Fibroblast of skin of left quadriceps (primary cell): Measurements from ENCODE around the gene MISP.
"Not testable (repeated sequence)": the region's sequence is repeated elsewhere in the genome, so short reads cannot be mapped to it uniquely, and the experiment has no call there.

ENCODE experiments used
- DNase-seq, 2 experiments: peaks; one replicate each; pipeline ENCODE4 v3.0.0-alpha.2; 2013; ENCODE audit warnings: low read depth in 2 of 2

The MISP gene

DNA sequence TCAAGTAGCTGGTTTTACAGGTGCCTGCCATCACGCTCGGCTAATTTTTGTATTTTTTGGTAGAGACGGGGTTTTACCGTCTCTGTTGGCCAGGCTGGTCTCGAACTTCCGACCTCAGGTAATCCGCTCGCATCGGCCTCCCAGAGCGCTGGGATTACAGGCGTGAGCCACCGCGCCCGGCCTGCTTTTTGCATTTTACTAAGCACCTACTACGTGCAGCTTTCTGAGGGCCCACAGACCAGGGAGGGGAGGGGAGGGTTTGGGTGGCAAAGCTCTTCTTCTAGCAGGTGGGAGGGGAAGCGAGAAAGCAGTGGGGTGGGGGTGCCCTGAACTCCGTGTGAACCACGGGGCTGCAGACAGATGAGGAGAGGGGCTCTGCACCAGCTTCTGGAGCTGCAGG lies 27.2 kb upstream of the MISP start:
- DNase-seq = no peak

DNA sequence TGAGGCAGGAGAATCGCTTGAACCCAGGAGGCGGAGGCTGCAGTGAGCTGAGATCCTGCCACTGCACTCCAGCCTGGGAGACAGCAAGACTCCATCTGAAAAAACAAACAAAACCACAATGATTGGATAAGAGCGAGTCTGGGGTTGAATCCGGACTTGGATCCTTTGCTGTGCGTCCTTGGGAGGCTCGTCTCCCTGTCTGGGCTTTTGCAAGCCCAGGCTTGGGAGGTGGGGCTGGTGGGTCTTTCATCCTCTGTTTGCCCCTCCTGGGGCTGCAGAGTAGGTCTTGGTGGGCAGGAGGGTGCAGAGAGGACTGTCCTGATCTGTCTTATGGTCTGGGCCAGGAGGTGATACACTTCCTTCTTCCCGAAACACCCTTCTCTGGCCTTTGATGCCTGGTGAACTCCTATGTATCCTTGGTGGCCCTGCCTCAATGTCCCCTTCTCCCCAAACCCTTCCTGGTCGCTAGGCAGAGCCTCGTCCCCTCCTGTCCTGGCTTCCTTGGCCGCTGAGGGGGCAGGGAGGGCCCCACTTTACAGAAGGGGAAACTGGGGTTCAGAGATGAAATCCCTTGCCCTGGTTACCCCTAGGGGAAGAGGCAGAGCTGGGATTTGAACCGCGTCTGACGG lies 25.3 kb upstream of the MISP start:
- DNase-seq = no peak

DNA sequence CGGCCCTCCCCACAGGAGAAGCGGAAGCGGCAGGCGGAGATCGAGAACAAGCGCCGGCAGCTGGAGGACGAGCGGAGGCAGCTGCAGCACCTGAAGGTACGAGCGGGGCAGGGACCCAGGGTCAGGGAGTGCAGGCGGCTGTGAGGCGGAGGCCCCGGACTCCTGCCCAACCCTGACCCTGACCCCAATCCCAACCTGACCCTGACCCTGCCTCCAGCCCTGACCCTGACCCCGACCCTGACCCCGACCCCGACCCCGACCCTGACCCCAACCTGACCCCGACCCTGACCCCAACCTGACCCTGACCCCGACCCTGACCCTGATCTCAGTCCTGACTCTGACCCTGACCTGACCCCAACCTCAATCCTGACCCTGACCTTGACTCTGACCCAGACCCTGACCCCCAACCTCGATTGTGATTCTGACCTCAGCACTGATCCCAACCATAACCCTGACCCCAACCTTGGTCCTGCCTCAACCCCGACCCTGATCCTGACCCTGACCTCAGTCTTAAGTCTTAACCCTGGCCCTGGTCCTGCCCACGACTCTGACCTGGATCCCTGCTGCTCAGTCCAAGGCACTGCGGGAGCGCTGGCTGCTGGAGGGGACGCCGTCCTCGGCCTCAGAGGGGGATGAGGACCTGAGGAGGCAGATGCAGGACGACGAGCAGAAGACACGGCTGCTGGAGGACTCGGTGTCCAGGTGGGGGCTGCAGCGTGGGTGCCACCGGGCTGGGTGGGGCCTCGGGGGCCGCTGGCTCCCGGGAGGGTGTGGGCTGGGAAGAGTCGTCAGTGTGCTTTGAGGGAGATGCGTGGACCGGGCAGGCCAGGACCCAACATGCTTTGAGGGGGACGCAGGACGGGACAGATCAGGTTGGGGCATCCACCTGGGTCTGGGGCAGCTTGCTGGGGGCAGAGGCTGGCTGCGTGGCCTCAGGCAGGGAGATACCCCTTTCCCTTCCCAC lies 23.6 kb upstream of the MISP start:
- DNase-seq = no peak

DNA sequence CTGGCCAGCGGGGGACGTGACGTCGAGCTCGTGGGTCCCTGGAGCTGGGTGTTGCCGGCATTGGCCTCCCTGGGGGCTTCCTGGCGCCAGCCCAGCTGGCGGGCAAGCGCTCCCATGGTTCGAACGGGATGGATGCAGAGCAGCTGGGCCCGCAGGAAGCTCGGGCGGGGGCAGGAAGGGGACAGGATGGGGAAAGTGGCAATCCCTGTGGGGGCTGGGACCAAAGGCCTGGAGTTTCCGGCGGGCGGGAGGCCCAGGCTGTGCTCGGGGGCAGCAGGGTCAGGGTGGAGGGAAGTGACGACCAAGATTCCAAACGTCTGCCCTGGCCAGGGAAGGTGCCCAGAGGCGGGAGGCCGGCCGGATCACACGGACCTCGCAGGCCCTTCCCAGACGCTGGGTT lies 22.9 kb upstream of the MISP start:
- no peak for DNase-seq

DNA sequence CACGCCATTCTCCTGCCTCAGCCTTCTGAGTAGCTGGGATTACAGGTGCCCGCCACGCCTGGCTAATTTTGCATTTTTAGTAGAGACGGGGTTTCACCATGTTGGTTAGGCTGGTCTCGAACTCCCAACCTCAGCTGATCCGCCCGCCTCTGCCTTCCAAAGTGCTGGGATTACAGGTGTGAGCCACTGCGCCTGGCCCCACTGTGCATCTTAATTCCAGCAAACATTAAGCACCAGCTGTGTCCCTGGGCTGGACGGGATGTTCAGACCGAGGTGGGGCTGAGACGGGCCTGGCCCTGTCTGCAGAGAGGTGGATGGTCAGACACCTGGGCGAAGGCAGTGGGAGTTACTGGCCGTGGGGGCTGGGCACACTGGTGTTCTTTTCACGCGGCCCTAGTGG lies 21.3 kb upstream of the MISP start:
- not testable (repeated sequence) for DNase-seq

DNA sequence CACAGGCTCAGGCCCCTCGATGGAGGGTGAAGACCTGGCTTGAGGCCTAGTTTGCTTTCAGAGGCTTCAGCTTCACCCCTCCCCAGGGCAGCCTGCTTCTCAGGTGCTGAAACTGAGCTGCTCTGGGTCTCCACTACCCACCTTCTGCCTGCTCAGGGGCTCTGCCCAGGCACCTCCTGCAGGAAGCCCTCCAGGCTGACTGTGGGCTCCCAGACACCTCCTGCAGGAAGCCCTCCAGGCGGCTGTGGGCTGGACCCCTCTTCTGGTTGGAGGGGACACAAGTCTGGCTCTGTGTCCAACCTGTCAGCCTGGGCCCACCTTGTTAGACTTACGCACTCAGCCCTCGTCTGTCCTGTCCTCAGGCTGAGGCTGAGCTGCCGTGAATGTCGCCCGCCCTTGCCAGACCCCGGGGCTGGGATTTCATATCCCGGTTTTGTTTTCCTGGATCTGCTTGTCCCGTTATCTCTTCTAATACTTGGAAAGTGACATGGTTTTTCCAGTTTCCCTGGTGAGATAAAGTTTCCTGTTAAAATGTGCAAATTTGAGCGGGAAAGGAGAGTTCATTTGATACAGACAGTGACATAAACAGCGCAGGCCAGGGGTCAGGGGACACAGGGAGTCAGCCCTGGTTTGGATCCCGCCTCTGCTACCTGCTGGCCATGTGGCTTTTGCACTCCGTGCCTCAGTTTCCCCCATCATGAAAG lies 20.8 kb upstream of the MISP start:
- DNase-seq = no peak

DNA sequence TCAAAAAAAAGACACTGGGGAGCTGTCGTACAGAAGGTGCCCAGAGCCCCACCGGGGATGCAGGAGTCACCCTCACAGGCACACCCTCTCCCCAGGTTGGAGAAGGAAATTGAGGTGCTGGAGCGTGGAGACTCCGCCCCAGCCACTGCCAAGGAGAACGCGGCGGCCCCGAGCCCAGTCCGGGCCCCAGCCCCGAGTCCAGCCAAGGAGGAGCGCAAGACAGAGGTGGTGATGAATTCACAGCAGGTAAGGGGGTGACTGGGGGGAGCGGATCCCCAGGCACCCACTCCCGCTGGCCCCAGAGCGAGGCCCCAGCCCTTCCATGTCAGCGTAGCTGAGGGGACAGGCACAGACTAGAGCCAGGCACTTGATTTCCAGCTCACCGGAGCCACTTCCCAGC lies 19.9 kb upstream of the MISP start:
- no peak for DNase-seq

DNA sequence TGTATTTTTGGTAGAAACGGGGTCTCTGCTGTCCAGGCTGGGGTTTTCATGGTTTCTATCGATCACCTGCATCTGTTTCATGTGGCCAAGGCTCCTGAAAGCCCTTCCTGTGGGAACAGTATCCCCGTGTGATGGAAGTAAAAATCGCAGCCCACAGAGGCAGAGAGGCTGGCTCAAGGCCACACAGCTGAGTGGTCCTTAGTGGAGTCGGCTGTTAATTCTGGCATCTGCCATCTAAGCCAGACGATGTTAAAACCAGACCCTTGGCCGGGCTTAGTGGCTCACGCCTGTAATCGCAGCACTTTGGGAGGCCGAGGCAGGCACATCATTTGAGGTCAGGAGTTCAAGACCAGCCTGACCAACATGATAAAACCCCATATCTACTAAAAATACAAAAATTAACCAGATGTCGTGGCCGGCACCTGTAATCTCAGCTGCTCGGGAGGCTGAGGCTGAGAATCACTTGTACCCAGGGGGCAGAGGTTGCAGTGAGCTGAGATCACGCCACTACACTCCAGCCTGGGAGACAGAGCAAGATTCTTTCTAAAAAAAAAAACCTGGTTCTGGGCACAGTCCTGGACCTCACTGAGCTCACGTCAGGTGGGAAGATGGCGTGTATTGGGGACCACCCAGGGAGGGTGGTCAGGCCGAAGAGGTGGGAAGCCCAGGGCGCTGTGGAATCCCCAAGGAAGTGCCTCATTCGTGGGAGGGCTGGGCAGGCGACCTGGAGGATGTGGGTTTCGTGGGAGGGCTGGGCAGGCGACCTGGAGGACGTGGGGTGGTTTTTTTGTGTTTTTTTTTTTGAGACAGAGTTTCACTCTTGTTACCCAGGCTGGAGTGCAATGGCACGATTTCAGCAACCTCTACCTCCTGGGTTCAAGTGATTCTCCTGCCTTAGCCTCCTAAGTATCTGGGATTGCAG lies 18.5 kb upstream of the MISP start:
- no peak for DNase-seq

DNA sequence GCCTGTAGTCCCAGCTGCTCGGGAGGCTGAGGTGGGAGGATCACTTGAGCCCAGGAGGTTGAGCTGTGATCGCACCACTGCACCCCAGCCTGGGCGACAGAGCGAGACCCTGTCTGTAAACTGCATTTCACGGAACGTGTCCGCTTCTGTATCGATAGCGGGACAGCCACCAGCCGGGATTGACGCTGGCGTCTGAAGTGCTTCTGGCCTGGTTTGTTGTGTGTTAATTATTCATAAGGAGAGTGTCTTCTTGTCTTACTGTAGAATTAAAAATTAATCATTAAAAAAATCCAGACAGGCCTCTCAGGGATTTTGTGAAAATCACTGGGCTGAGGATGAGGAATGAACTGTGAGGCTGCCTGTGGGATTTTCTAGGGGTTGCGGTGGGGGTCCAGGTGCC lies 16.2 kb upstream of the MISP start:
- DNase-seq = no peak

DNA sequence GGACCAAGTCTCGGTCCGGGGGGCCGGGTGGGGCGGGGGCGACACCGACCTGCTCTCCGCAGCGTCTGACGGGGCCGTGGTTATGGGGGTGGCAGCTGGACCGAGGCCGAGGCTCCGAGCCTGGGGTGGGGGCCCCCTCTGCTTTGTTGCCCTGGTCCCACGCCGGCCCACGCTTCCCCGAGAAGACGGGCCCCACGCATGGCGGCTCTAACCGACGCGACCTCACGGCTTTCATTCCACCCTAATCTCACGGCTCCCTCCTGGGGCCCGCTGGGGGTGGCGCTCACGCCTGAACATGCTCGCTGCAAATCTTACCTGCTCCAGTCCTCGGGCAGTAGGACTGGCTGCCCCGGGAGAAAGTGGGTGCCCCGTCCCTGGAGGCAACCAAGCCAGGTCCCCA lies 14.8 kb upstream of the MISP start:
- no peak for DNase-seq

DNA sequence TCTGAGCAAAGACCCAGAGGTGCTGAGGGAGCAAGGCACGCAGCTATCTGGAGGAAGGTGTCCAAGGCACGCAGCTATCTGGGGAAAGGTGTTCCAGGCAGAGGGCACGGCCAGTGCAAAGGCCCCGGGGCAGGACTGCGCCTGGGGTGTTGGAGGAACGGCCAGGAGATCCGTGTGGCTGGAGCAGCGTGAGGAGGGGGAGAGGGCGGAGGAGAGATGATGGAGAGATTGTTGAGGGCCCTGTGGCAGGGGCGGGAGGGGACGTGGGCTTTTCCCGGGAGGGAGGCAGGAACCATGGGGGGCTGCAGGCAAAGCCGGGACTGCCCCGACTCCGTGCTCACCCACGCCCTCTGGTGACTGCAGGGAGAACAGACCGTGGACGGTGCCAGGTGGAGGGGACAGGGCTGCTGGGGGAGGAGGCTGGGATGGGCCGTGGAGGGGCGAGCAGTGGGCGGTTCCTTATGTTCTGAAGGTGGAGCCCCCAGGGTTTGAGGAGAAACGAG lies 13.3 kb upstream of the MISP start:
- no peak for DNase-seq

DNA sequence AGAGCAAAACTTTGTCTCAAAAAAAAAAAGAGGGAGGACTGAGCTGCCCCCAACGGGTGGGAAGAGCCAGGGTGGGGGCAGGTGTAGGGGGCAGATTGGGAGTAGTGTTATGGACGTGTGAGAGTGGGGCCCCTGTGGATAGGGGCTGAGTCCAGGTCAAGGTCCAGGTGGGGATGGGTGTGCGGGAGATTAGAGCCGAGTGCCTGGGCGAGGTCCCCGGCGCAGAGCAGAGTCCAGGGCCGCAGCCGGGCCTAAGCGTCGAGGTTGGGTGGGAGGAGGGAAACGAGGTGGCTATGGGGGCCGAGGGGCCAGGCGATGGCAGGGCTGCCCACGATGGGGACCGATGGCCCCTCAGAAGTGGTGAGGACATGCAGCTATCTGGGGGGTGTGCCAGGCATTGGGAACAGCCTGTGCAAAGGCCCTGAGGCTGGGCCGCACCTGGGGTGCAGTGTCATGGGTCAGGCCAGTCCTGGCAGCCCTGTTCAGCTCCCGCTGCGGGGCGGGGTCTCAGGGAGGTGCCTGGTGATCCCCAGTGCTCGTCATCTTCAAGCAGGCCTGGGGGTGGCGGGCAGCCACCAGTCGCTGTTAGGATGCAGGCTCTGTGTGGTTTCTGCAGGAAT lies 12.3 kb upstream of the MISP start:
- no peak for DNase-seq

DNA sequence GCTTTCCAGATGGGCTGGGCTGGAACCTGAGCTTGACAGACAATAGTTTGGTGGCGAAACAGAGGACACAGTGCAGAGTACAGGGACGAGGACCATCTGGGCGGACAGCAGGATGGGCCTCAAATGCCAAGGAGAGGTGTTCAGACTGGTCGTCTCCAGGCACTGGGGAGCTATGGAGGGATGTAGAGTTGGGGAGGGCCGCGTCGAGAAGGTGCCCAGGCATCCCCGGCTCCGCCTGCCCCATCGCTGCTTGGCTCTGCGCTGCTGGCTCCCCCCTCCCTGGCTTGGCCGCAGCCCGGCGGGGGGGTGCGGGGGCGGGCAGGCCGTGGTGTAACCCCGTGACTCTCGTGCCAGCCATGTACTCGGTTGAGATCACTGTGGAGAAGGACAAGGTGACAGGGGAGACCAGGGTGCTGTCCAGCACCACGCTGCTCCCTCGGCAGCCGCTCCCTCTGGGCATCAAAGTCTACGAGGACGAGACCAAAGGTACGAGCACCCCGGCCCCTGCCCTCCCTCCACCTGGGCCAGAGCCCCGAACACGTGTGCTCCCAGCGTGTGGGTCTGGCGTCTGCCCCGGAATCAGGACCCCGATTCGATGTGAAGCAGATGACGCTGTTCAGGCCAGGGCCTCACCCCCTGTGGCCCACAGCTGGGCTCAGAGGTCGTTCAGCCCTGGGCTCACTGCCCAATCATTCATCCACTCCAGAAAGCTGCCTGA lies 10.8 kb upstream of the MISP start:
- DNase-seq = no peak

DNA sequence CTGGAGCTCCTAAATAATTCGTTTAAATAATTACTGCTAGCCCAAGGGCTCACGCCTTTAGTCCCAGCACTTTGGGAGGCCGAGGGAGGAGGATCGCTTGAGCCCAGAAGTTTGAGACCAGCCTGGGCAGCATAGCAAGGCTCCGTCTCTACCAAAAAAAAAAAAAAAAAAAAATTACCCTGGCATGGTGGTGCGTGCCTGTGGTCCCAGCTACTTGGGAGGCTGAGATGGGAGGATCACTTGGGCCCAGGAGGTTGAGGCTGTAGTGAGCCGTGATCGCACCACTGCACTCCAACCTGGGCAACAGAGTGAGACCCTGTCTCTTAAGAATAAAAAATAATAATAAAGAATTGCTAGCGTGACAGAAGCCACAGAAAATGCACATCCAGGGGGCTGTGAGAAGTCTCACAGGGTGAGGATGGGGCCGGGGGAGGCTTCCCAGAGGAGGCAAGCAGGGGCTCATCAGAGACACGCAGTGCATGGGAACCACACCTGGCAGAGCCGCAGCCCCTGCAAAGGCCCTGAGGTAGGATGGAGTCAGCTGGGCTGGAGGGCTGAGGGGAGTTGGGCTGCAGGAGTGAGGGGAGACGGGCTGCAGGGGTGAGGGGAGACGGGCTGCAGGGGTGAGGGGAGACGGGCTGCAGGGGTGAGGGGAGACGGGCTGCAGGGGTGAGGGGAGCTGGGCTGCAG lies 10.0 kb upstream of the MISP start:
- not testable (repeated sequence) for DNase-seq

DNA sequence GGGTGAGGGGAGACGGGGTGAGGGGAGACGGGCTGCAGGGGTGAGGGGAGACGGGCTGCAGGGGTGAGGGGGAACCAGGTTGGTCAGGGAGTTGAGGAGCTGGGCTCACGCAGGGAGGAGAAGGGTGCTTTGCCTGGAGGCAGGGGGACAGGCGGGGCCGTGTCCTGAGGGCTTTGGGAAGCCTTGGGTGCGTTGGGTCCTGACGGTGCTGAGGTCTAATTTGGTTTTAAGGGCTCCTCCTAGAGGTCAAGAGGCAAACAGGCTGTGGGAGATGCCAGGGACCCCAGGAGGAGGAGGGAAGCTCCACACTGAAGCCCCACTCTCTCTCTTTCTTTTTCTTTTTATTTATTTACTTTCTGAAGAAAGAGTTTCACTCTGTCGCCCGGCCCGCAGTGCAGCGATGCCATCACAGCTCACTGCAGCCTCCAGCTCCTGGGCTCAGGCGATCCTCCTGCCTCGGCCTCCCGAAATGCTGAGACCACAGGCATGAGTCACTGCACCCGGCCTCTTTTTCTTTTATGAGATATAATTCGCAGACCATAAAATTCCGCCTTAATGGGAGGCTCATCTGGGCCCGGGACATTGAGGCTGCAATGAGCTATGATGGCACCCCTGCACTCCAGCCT lies 9.3 kb upstream of the MISP start:
- no peak for DNase-seq

DNA sequence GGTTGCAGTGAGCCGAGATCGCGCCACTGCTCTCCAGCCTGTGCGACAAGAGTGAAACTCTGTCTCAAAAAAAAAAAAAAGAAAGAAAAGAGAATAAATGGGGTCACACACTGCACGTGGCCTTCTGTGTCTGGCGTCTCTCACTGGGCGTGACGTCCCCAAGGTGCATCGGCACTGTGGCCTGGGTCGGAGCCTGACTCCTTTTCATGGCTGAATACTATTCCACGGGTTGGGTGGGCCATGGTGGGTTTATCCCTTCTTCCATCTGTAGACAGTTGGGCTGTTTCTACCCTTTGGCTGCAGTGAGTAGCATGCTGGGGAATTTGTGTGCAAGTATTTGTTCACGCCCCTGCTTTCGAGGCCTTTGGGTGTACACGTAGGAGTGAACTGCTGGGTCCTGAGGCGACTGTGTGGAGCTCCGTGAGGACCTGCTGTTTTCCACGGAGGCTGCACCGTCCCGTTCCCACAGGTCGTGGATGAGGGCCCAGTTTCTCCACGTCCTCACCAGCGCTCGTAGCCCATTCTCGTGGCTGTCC lies 8.3 kb upstream of the MISP start:
- DNase-seq = no peak

DNA sequence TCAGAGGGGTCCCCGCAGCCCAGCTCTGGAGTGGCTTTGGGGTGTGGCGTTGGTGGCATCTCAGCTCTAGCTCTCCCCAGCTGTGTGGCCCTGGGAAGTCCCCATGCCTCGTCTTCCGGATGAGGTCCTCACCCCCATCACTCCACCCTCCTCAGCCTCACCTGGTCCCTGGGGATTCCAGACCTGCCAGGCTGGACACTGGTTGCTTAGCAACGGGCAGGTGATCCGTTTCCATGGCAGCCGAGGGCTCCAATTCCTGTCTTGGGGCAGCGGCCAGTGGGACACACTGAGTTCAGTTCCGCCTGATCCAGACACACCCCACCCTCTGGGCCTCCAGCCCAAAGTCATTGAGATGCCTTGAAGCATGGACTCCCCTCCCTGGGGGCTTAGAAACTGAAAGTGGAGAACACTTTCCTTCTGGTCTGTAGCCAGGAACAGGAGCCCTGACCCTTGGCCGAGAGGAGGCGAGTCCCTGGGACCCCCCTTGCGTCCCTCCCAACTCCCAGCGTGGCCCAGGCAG lies 7.7 kb upstream of the MISP start:
- no peak for DNase-seq

DNA sequence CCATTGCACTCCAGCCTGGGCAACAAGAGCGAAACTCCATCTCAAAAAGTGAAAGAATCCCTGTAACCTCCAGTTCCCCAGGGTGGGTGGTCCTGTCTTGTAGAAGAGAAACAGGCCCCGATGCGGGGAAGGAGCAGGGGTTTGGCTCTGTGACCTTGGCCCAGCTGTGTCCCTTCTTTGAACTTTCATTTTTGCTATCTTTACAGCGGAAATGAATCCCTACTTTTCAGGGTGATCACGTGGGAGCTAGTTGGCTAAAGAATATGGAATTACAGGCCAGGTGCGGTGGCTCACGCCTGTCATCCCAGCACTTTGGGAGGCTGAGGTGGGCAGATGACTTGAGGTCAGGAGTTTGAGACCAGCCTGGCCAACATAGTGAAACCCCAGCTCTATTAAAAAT lies 5.8 kb upstream of the MISP start:
- DNase-seq = not testable (repeated sequence)
